Measurements from ENCODE around the gene PI4KA.

DNA sequence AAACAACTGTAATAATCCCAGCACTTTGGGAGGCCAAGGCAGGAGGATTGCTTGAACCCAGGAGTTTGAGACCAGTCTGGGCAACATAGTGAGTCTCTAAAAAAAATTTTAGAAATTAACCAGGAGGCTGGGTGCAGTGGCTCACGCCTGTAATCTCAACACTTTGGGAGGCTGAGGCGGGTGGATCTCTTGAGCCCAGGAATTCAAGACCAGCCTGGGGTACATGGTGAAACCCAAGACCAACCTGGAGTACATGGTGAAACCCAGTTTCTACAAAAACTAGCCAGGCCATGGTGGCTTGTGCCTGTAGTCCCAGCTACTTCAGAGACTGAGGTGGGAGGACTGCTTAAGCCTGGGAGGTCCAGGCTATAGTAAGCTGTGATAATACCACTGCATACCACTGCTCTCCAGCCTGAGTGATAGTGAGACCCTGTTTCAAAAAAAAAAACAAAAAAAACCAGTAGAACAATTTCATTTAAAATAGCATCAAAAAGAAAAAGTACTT is 11.2 kb downstream of the PI4KA start:
- TF ChIP-seq, protein P1, sequence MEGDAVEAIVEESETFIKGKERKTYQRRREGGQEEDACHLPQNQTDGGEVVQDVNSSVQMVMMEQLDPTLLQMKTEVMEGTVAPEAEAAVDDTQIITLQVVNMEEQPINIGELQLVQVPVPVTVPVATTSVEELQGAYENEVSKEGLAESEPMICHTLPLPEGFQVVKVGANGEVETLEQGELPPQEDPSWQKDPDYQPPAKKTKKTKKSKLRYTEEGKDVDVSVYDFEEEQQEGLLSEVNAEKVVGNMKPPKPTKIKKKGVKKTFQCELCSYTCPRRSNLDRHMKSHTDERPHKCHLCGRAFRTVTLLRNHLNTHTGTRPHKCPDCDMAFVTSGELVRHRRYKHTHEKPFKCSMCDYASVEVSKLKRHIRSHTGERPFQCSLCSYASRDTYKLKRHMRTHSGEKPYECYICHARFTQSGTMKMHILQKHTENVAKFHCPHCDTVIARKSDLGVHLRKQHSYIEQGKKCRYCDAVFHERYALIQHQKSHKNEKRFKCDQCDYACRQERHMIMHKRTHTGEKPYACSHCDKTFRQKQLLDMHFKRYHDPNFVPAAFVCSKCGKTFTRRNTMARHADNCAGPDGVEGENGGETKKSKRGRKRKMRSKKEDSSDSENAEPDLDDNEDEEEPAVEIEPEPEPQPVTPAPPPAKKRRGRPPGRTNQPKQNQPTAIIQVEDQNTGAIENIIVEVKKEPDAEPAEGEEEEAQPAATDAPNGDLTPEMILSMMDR (IDR thresholded peaks at IDR 0.05) = no peak
- TF ChIP-seq EP300 (IDR thresholded peaks at IDR 0.05) = no peak
